ENCODE data around the gene CLNK. TPM values are rescaled to one million over a fixed set of nuclear protein-coding genes. Genes with fewer than 3 reads are reported as not detected.

CLNK gene
- total and polyA plus RNA-seq, 2 experiments from 2014 or later, result not detected

DNA sequence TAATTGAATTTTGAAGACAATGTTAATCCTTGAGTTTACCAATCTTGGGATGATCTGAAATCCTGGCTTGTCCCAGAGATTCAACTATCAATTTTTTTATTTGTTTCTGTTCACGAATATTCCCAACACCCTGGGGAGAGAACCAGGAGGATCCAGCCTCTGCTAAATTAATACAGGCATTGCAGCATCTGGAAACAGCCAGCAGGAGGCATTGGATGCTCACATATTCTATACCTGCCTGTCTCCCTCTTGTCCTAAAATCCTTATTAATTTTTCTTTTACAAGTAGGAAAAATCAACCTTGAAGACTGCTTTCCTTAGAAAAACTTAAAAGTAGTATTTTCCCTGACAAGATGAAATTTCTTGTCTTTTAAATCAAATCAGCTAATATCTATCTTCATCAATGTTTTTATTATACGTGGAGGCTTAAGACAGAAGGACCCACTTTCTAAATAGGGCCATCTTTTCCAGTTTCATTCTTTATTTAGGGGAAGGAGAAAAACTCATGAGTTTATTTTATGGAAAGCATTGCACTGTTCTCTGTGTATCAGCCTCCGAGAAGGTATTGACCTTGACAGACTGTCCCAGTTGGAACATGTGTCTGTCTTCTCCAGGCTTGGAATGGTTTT, 102.4 kb downstream of the CLNK start:
- DNase-seq (ENCODE audit: low spot score), result peak; percentile 77
- WGBS (ENCODE audit: low lambda C conversion rate, missing lambda C conversion rate), result 42% methylated on average over 3 of the region's 3 CpGs
- H3K9me2 ChIP-seq (replicated peaks; ENCODE audit: insufficient read depth), result no peaks in the 10 kb centered on the region
- no peak overlapping the region for H2AFZ ChIP-seq
- H3K36me3 ChIP-seq (replicated peaks; ENCODE audit: insufficient read depth, low read depth), result no peaks in the 10 kb centered on the region
- H3K4me3 ChIP-seq, result no peak overlapping the region
- H3K79me2 ChIP-seq, result no peaks in the 10 kb centered on the region
- no peaks in the 10 kb centered on the region for H3K4me1 ChIP-seq (ENCODE audit: insufficient read depth)
- H4K20me1 ChIP-seq (ENCODE audit: insufficient read depth, poor library complexity, severe bottlenecking), result no peaks in the 10 kb centered on the region
- TF ChIP-seq, protein P1, sequence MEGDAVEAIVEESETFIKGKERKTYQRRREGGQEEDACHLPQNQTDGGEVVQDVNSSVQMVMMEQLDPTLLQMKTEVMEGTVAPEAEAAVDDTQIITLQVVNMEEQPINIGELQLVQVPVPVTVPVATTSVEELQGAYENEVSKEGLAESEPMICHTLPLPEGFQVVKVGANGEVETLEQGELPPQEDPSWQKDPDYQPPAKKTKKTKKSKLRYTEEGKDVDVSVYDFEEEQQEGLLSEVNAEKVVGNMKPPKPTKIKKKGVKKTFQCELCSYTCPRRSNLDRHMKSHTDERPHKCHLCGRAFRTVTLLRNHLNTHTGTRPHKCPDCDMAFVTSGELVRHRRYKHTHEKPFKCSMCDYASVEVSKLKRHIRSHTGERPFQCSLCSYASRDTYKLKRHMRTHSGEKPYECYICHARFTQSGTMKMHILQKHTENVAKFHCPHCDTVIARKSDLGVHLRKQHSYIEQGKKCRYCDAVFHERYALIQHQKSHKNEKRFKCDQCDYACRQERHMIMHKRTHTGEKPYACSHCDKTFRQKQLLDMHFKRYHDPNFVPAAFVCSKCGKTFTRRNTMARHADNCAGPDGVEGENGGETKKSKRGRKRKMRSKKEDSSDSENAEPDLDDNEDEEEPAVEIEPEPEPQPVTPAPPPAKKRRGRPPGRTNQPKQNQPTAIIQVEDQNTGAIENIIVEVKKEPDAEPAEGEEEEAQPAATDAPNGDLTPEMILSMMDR (IDR thresholded peaks at IDR 0.05; ENCODE audit: poor library complexity), result peak; percentile 97
- TF ChIP-seq EZH2 (IDR thresholded peaks at IDR 0.05; ENCODE audit: borderline replicate concordance), result no peak
- no peak for TF ChIP-seq EZH2phosphoT487 (IDR thresholded peaks at IDR 0.05; ENCODE audit: low read depth, severe bottlenecking, unreplicated experiment)
- no peak overlapping the region for H3K4me2 ChIP-seq
- H3K27me3 ChIP-seq, result no peaks in the 10 kb centered on the region
- H3K27ac ChIP-seq, result no peak overlapping the region
- H3K9me3 ChIP-seq (ENCODE audit: low read depth), result no peaks in the 10 kb centered on the region

DNA sequence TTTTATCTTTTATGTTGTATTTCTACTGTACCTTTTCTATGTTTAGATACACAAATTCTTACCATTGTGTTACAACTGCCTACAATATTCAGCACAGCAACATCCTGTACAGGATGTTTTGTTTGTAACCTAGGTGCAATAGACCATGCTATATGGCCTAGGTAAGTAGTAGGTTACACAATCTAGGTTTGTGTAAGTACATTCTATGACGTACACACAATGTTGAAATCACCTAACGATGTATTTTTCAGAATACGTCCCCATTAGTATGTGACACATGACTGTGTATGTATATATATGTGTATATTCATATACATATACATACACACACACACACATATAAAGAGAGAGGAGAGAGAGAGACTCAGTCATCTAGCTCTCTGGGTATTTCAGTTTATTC, 103.5 kb downstream of the CLNK start:
- H3K36me3 ChIP-seq (replicated peaks; ENCODE audit: insufficient read depth, low read depth), result no peaks in the 10 kb centered on the region
- no peak for DNase-seq (ENCODE audit: low spot score)
- no peak overlapping the region for H2AFZ ChIP-seq
- TF ChIP-seq, protein P1 (IDR thresholded peaks at IDR 0.05; ENCODE audit: poor library complexity), result no peak
- no peak for TF ChIP-seq EZH2phosphoT487 (IDR thresholded peaks at IDR 0.05; ENCODE audit: low read depth, severe bottlenecking, unreplicated experiment)
- TF ChIP-seq EZH2 (IDR thresholded peaks at IDR 0.05; ENCODE audit: borderline replicate concordance), result no peak
- no peak overlapping the region for H3K4me3 ChIP-seq
- H3K9me3 ChIP-seq (ENCODE audit: low read depth), result no peaks in the 10 kb centered on the region
- no peaks in the 10 kb centered on the region for H3K9me2 ChIP-seq (replicated peaks; ENCODE audit: insufficient read depth)
- H3K4me2 ChIP-seq, result no peak overlapping the region
- no peaks in the 10 kb centered on the region for H3K79me2 ChIP-seq
- H3K4me1 ChIP-seq (ENCODE audit: insufficient read depth), result no peaks in the 10 kb centered on the region
- WGBS (ENCODE audit: low lambda C conversion rate, missing lambda C conversion rate), result 87% methylated on average over 3 of the region's 3 CpGs
- H3K27me3 ChIP-seq, result no peaks in the 10 kb centered on the region
- H3K27ac ChIP-seq, result no peak overlapping the region
- no peaks in the 10 kb centered on the region for H4K20me1 ChIP-seq (ENCODE audit: insufficient read depth, poor library complexity, severe bottlenecking)

DNA sequence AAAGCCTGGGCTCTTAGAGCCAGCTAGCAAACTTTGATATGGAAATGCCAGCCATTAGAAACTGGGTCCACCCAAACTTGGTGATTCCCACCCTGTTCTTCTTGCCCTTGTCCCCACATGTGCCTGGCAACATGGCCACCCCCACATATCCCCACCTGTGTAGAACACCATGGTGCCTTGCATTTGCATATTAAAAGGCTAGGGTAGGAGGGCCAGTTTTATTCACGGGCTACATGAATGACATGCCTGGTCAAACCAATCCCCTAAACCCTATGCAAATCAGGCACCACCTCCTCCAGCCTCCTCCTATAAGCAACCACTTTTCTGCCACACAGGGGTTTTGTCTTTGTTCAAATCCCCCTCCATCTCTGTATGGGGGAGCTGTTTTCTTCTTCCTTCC, 104.9 kb downstream of the CLNK start:
- no peaks in the 10 kb centered on the region for H3K9me3 ChIP-seq (ENCODE audit: low read depth)
- H2AFZ ChIP-seq, result no peak overlapping the region
- H3K27me3 ChIP-seq, result no peaks in the 10 kb centered on the region
- H3K4me1 ChIP-seq (ENCODE audit: insufficient read depth), result no peaks in the 10 kb centered on the region
- DNase-seq (ENCODE audit: low spot score), result no peak
- no peak overlapping the region for H3K4me2 ChIP-seq
- 81% methylated on average over 1 of the region's 1 CpG for WGBS (ENCODE audit: low lambda C conversion rate, missing lambda C conversion rate)
- no peaks in the 10 kb centered on the region for H3K36me3 ChIP-seq (replicated peaks; ENCODE audit: insufficient read depth, low read depth)
- no peaks in the 10 kb centered on the region for H4K20me1 ChIP-seq (ENCODE audit: insufficient read depth, poor library complexity, severe bottlenecking)
- H3K4me3 ChIP-seq, result no peak overlapping the region
- TF ChIP-seq EZH2 (IDR thresholded peaks at IDR 0.05; ENCODE audit: borderline replicate concordance) (no peak), EZH2phosphoT487 (IDR thresholded peaks at IDR 0.05; ENCODE audit: low read depth, severe bottlenecking, unreplicated experiment) (no peak)
- TF ChIP-seq, protein P1 (IDR thresholded peaks at IDR 0.05; ENCODE audit: poor library complexity), result no peak
- no peaks in the 10 kb centered on the region for H3K79me2 ChIP-seq
- H3K9me2 ChIP-seq (replicated peaks; ENCODE audit: insufficient read depth), result no peaks in the 10 kb centered on the region
- H3K27ac ChIP-seq, result no peak overlapping the region
